Endothelial cell of umbilical vein (primary cell): ENCODE measurements around the gene SH3PXD2A.

ENCODE experiments used
- EZH2 ChIP-seq: IDR thresholded peaks from 2 replicates; pipeline ENCODE4 v1.6.1; 2012; ENCODE audit warnings: borderline replicate concordance, low read depth, mild to moderate bottlenecking, moderate library complexity, low read length, inconsistent platforms; ENCODE audit not compliant: severe bottlenecking
- FOS ChIP-seq: IDR thresholded peaks from 2 replicates; pipeline ENCODE4 v1.6.1; 2011; ENCODE audit warnings: mild to moderate bottlenecking, low read length, moderate library complexity, borderline replicate concordance; ENCODE audit not compliant: insufficient read depth
- GATA2 ChIP-seq: IDR thresholded peaks from 2 replicates; pipeline ENCODE4 v1.7.0; 2011; ENCODE audit warnings: low read depth, mild to moderate bottlenecking, moderate library complexity, mixed read lengths, low read length; ENCODE audit not compliant: insufficient read length, insufficient read depth
- JUN ChIP-seq: IDR thresholded peaks from 2 replicates; pipeline ENCODE4 v1.6.1; 2011; ENCODE audit warnings: borderline replicate concordance, low read depth; ENCODE audit not compliant: insufficient read length, insufficient read depth
- POLR2A ChIP-seq: IDR thresholded peaks from 2 replicates; pipeline ENCODE4 v1.6.1; 2012; ENCODE audit warnings: low read depth, mild to moderate bottlenecking, control low read depth, low read length
- POLR2AphosphoS5 ChIP-seq: IDR thresholded peaks from 2 replicates; pipeline ENCODE4 v1.6.1; 2012; ENCODE audit warnings: low read depth, mild to moderate bottlenecking, control low read depth, low read length, moderate library complexity; ENCODE audit not compliant: insufficient read depth
- TF ChIP-seq, protein P1 (sequence below), 2 donors: IDR thresholded peaks; 1 replicate in 1 of 2; 2 replicates in 1 of 2; pipeline ENCODE4 v1.5.1; 2011; ENCODE audit warnings: low read length in 2 of 2, mild to moderate bottlenecking in 2 of 2, moderate library complexity in 2 of 2, control low read depth in 1 of 2, inconsistent platforms in 1 of 2, low read depth in 1 of 2; ENCODE audit not compliant: insufficient read depth in 1 of 2; ENCODE audit errors: extremely low read depth in 1 of 2
- TF ChIP-seq, protein P2 (sequence below): IDR thresholded peaks from 2 replicates; pipeline ENCODE4 v1.6.1; 2011; ENCODE audit not compliant: insufficient read depth, insufficient read length

DNA sequence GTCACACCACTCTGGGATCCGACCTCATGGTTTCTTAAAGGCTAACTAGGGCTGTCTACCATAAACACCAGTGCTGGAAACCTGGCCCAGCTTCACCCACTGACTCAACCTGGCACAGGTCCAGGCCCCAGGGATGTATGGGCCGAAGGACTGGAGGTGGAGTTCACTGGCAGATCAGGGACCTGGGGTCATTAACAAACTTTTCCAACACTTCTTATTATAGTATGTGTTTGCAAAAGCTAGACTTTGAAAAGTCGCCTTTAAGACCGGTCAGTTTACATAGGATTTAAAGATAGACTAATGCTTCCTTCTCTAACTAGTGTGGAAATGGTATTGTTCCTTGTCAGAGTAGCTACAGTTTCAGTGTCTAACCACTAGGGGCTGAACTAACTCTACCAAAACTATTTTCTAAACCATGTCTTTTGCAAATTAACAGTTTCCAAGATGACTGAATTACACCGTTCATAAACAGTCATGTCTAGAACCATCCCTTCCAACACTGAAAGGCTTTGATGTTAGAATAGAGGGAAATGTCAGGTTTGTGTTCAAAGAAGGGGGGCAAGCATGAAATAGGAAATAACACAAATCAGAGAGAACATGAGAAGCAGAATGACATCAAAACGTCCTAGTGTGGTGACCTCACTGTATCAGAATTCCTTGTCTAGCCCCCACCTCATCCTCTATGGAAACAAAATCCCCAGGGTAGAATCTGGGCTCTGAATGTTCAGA, 32.9 kb upstream of the SH3PXD2A start:
- TF ChIP-seq FOS (peak; percentile 26), POLR2A (no peak), POLR2AphosphoS5 (no peak), EZH2 (no peak), JUN (no peak), GATA2 (no peak)
- TF ChIP-seq, protein P1, sequence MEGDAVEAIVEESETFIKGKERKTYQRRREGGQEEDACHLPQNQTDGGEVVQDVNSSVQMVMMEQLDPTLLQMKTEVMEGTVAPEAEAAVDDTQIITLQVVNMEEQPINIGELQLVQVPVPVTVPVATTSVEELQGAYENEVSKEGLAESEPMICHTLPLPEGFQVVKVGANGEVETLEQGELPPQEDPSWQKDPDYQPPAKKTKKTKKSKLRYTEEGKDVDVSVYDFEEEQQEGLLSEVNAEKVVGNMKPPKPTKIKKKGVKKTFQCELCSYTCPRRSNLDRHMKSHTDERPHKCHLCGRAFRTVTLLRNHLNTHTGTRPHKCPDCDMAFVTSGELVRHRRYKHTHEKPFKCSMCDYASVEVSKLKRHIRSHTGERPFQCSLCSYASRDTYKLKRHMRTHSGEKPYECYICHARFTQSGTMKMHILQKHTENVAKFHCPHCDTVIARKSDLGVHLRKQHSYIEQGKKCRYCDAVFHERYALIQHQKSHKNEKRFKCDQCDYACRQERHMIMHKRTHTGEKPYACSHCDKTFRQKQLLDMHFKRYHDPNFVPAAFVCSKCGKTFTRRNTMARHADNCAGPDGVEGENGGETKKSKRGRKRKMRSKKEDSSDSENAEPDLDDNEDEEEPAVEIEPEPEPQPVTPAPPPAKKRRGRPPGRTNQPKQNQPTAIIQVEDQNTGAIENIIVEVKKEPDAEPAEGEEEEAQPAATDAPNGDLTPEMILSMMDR (IDR thresholded peaks at IDR 0.05; ENCODE audit: extremely low read depth in 1 of 2, insufficient read depth in 1 of 2, low read depth in 1 of 2, low read length in 2 of 2) = peak; percentile 68 to 73
- TF ChIP-seq, protein P2, sequence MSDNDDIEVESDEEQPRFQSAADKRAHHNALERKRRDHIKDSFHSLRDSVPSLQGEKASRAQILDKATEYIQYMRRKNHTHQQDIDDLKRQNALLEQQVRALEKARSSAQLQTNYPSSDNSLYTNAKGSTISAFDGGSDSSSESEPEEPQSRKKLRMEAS = no peak
